SK-N-SH (cell line): ENCODE data around the gene CPLX3. TPM values are rescaled to one million over a fixed set of nuclear protein-coding genes. Genes with fewer than 3 reads are reported as not detected.

Experiments
- CTCF ChIA-PET: fragments of 300-600, 350-600 bp; formaldehyde crosslinking; extraction: SDS; loops from one replicate; lab custom pipeline; 2021; lab: Yijun Ruan, JAX
- POLR2A ChIA-PET: fragments of 350-600 bp; sonication (Branson Sonifier 250); formaldehyde crosslinking; extraction: SDS; loops from one replicate; lab custom pipeline; 2020; ENCODE audit warnings: antibody characterized with exemption, inconsistent platforms; lab: Yijun Ruan, JAX
- DNase-seq: peaks from one replicate; pipeline ENCODE4 v3.0.0; 2012
- H2AFZ ChIP-seq: fragments of 200-600 bp; sonication (generic); 2 replicates; pipeline ENCODE4 v1.8.1; 2016; ENCODE audit warnings: antibody characterized with exemption, mild to moderate bottlenecking, low read depth
- H3F3A ChIP-seq: fragments of 200-600 bp; sonication (generic); replicated peaks from 2 replicates; pipeline ENCODE3; 2016; ENCODE audit warnings: antibody characterized with exemption, mild to moderate bottlenecking; ENCODE audit not compliant: insufficient read depth
- H3K27ac ChIP-seq, 2 experiments: fragments of 200-500 bp in 1 of 2; fragments of 200-600 bp in 1 of 2; sonication (Bioruptor generic) in 1 of 2; sonication (generic), shearing (Covaris generic) in 1 of 2; 2 replicates each; pipeline versions ENCODE4 v1.5.1 to v1.6.1; 2014 to 2016; ENCODE audit warnings: low read depth in 2 of 2, inconsistent platforms in 1 of 2, low read length in 1 of 2, mild to moderate bottlenecking in 1 of 2, mixed read lengths in 1 of 2
- H3K27me3 ChIP-seq: fragments of 200-600 bp; sonication (generic), shearing (Covaris generic); 2 replicates; pipeline ENCODE4 v1.6.1; 2016; ENCODE audit warnings: mixed run types; ENCODE audit not compliant: insufficient read depth
- H3K36me3 ChIP-seq, 2 experiments: fragments of 200-500 bp in 1 of 2; fragments of 200-600 bp in 1 of 2; sonication (Bioruptor generic) in 1 of 2; sonication (generic) in 1 of 2; replicated peaks in 1 of 2; 2 replicates each; pipeline versions ENCODE3 to v1.5.1; 2014 to 2016; ENCODE audit warnings: low read length in 1 of 2, mild to moderate bottlenecking in 1 of 2; ENCODE audit not compliant: insufficient read depth in 2 of 2, control insufficient read depth in 1 of 2
- H3K4me1 ChIP-seq, 2 experiments: fragments of 200-500 bp in 1 of 2; fragments of 200-600 bp in 1 of 2; sonication (Bioruptor generic) in 1 of 2; sonication (generic), shearing (Covaris generic) in 1 of 2; 2 replicates each; pipeline versions ENCODE4 v1.5.1 to v1.6.1; 2014 to 2016; ENCODE audit warnings: low read depth in 1 of 2, low read length in 1 of 2, mixed run types in 1 of 2; ENCODE audit not compliant: insufficient read depth in 2 of 2, control insufficient read depth in 1 of 2
- H3K4me2 ChIP-seq: fragments of 200-600 bp; sonication (generic), shearing (Covaris generic); 2 replicates; pipeline ENCODE4 v1.6.1; 2017; ENCODE audit warnings: mixed run types
- H3K4me3 ChIP-seq, 2 experiments: fragments of 200-500 bp in 1 of 2; fragments of 200-600 bp in 1 of 2; sonication (Bioruptor generic) in 1 of 2; sonication (generic), shearing (Covaris generic) in 1 of 2; 2 replicates each; pipeline versions ENCODE4 v1.5.1 to v1.8.1; 2014 to 2016; ENCODE audit warnings: low read depth in 2 of 2, inconsistent platforms in 1 of 2, low read length in 1 of 2, mild to moderate bottlenecking in 1 of 2, mixed read lengths in 1 of 2, moderate library complexity in 1 of 2
- H3K79me2 ChIP-seq: fragments of 200-600 bp; sonication (generic); 2 replicates; pipeline ENCODE4 v1.8.1; 2017; ENCODE audit warnings: mild to moderate bottlenecking; ENCODE audit not compliant: insufficient read depth
- H3K9ac ChIP-seq: fragments of 200-600 bp; sonication (generic); 2 replicates; pipeline ENCODE4 v1.6.1; 2017; ENCODE audit warnings: mixed run types
- H3K9me2 ChIP-seq: fragments of 200-600 bp; sonication (generic); 2 replicates; pipeline ENCODE4 v1.6.1; 2017; ENCODE audit warnings: mixed run types
- H3K9me3 ChIP-seq: fragments of 200-600 bp; sonication (generic); 2 replicates; pipeline ENCODE4 v1.6.1; 2017; ENCODE audit warnings: mixed run types, mild to moderate bottlenecking, moderate library complexity
- H4K20me1 ChIP-seq: fragments of 200-600 bp; sonication (generic); 2 replicates; pipeline ENCODE4 v1.6.1; 2017; ENCODE audit warnings: mild to moderate bottlenecking, mixed run types; ENCODE audit not compliant: insufficient read depth
- EZH2phosphoT487 ChIP-seq: fragments of 200-600 bp; sonication (generic); IDR thresholded peaks from 2 replicates; pipeline ENCODE4 v1.6.1; 2017; ENCODE audit warnings: low read depth, mixed run types, mild to moderate bottlenecking, antibody characterized with exemption, moderate library complexity, borderline replicate concordance
- FOXM1 ChIP-seq: IDR thresholded peaks from 2 replicates; pipeline ENCODE4 v1.4.0; 2012; ENCODE audit warnings: low read depth, mild to moderate bottlenecking
- GABPA ChIP-seq: IDR thresholded peaks from 2 replicates; pipeline ENCODE4 v1.4.0; 2012; ENCODE audit warnings: low read depth, mild to moderate bottlenecking
- MAX ChIP-seq: IDR thresholded peaks from 2 replicates; pipeline ENCODE4 v1.4.0; 2012; ENCODE audit warnings: low read depth
- MEF2A ChIP-seq: IDR thresholded peaks from 2 replicates; pipeline ENCODE4 v1.4.0; 2012; ENCODE audit warnings: low read depth, borderline replicate concordance
- RAD21 ChIP-seq: IDR thresholded peaks from 2 replicates; pipeline ENCODE4 v1.6.1; 2012; ENCODE audit warnings: mild to moderate bottlenecking, low read length
- REST ChIP-seq: IDR thresholded peaks from 2 replicates; pipeline ENCODE4 v1.6.1; 2012; ENCODE audit warnings: mild to moderate bottlenecking, low read depth, low read length, moderate library complexity
- RFX5 ChIP-seq: IDR thresholded peaks from 2 replicates; pipeline ENCODE4 v1.6.1; 2012; ENCODE audit warnings: mild to moderate bottlenecking, improper control_type of control experiment, low read length
- SIN3A ChIP-seq: IDR thresholded peaks from 2 replicates; pipeline ENCODE4 v1.6.1; 2012; ENCODE audit warnings: low read depth, mild to moderate bottlenecking, low read length, moderate library complexity, borderline replicate concordance
- USF1 ChIP-seq: IDR thresholded peaks from 2 replicates; pipeline ENCODE4 v1.4.0; 2012; ENCODE audit warnings: low read depth, borderline replicate concordance
- YY1 ChIP-seq: IDR thresholded peaks from 2 replicates; pipeline ENCODE4 v1.4.0; 2012; ENCODE audit warnings: low read depth, mild to moderate bottlenecking
- WGBS: methylation state at CpG from one replicate; pipeline ENCODE4 v1.1.6; 2017; ENCODE audit warnings: low lambda C conversion rate; 5-methylcytosine and 5-hydroxymethylcytosine counted together
- polyA plus RNA-seq, 3 experiments: library from polyadenylated mRNA; depleted of rRNA; stranded (reverse); fragments of >200 nt; gene quantifications; 2 replicates each; pipeline ENCODE4 v1.2.3, GENCODE V29; 2012

Gene CPLX3
- polyA plus RNA-seq, 1 of the 3 experiments (the other 2 are of a cell fraction), result not detected

GRCh38 chr15:74798388-74799254 lies 27.8 kb upstream of the CPLX3 start (continued):
- TF ChIP-seq SIN3A (no peak), MEF2A (no peak), RFX5 (no peak), REST (no peak), GABPA (no peak), USF1 (no peak), MAX (no peak)

- Histone ChIP-seq H3K9ac (no peak overlapping the region), H3K4me3 (no peak overlapping the region), H3K4me1 (no peaks in the 10 kb centered on the region), H3K79me2 (peaks cover 32% of the 10 kb centered on the region), H3K9me3 (no peaks in the 10 kb centered on the region), H3K36me3 (peaks cover 0 to 55% of the 10 kb centered on the region in 2 experiments), H4K20me1 (peaks cover 51% of the 10 kb centered on the region), H3K27me3 (no peaks in the 10 kb centered on the region), H3K4me2 (no peak overlapping the region), H2AFZ (no peak overlapping the region), H3K9me2 (no peaks in the 10 kb centered on the region), H3K27ac (no peak overlapping the region), H3F3A (no peaks in the 10 kb centered on the region)
- 87% methylated on average over 2 of the region's 16 CpGs for WGBS
- no peak for TF ChIP-seq FOXM1
- no peak for TF ChIP-seq RAD21
- no peak for TF ChIP-seq YY1
- no peak for TF ChIP-seq EZH2phosphoT487
- ChIA-PET POLR2A (no interaction called here), CTCF (interaction anchor here (0.7 to 3.0 kb wide), 26 partner anchors 8 to 166 kb away, joined by 3 to 43 read pairs (median 8); partner anchors contain the start of genes CPLX3, CSK and ULK3)
- DNase-seq, result no peak
Measured at GRCh38 chr15:74799255-74799855, 27.1 kb upstream of the CPLX3 start.
